K562 (cell line): Measurements from ENCODE around the gene PPP3CA. TPM values are rescaled to one million over a fixed set of nuclear protein-coding genes. Genes with fewer than 3 reads are reported as not detected.
"Not testable (repeated sequence)": the region's sequence is repeated elsewhere in the genome, so short reads cannot be mapped to it uniquely, and the experiment has no call there.

Experiments used
- ATAC-seq: fragments of 200-7000 bp; cut with Tn5 transposase; 3 replicates; pipeline ENCODE4 v1.9.1; 2020; ENCODE audit warnings: moderate library complexity
- BruUV-seq: library from RNA; stranded (reverse); fragments of 400-500 nt; replicated peaks from 2 replicates; lab custom pipeline; 2021; lab: Mats Ljungman, UMichigan
- CTCF ChIA-PET: fragments of 300-600 bp; formaldehyde crosslinking; extraction: SDS; loops from one replicate; lab custom pipeline; 2021; ENCODE audit warnings: low intra/inter-chr PET ratio; lab: Yijun Ruan, JAX
- POLR2A ChIA-PET: fragments of 300-600, 350-650 bp; sonication (Branson Sonifier 250); formaldehyde crosslinking; extraction: SDS; loops from one replicate; lab custom pipeline; 2021; ENCODE audit warnings: antibody characterized with exemption, inconsistent platforms; lab: Yijun Ruan, JAX
- DNase-seq, 4 experiments: peaks; one replicate each; pipeline versions ENCODE4 v3.0.0 to v3.0.0-alpha.2; 2011 to 2018; ENCODE audit warnings: low spot score in 3 of 4, mixed read lengths in 3 of 4; ENCODE audit errors: extremely low read depth in 1 of 4
- FAIRE-seq: peaks from 2 replicates; lab custom pipeline; 2011; peaks lifted over from hg19 to GRCh38; lab: Jason Lieb, UNC
- H2AFZ ChIP-seq: 2 replicates; pipeline ENCODE4 v1.6.0; 2011; ENCODE audit warnings: low read depth, low read length, control low read depth, inconsistent platforms
- H3K27ac ChIP-seq: fragments of 200-600 bp; 3 replicates; pipeline ENCODE4 v1.8.0; 2011; ENCODE audit warnings: low read depth, mild to moderate bottlenecking, control low read depth, inconsistent platforms, low read length, moderate library complexity, mixed read lengths; ENCODE audit errors: extremely low read depth
- H3K27me3 ChIP-seq, 2 experiments: fragments of 300-600 bp in 1 of 2; 2 replicates in 1 of 2; 3 replicates in 1 of 2; pipeline versions ENCODE4 v1.6.0 to v1.8.0; 2011; ENCODE audit warnings: inconsistent platforms in 2 of 2, low read length in 2 of 2, mild to moderate bottlenecking in 1 of 2, mixed read lengths in 1 of 2, moderate library complexity in 1 of 2; ENCODE audit not compliant: control insufficient read depth in 2 of 2, insufficient read depth in 2 of 2
- H3K36me3 ChIP-seq: fragments of 300-600 bp; 3 replicates; pipeline ENCODE4 v1.8.0; 2011; ENCODE audit warnings: mild to moderate bottlenecking, low read length, inconsistent platforms; ENCODE audit not compliant: control insufficient read depth, insufficient read depth
- H3K4me1 ChIP-seq, 2 experiments: fragments of 200-600 bp in 1 of 2; replicated peaks in 1 of 2; 2 replicates in 1 of 2; 3 replicates in 1 of 2; pipeline versions ENCODE4 v1.5.1 to v1.8.0; 2011; ENCODE audit warnings: inconsistent platforms in 2 of 2, low read length in 2 of 2, mild to moderate bottlenecking in 1 of 2, mixed read lengths in 1 of 2, moderate library complexity in 1 of 2; ENCODE audit not compliant: control insufficient read depth in 2 of 2, insufficient read depth in 2 of 2
- H3K4me2 ChIP-seq: 2 replicates; pipeline ENCODE4 v1.6.1; 2011; ENCODE audit warnings: low read length, control low read depth, inconsistent platforms, mixed read lengths; ENCODE audit not compliant: insufficient read depth
- H3K4me3 ChIP-seq: fragments of 200-600 bp; sonication (generic), shearing (Covaris generic); 2 replicates; pipeline ENCODE4 v1.5.1; 2016; ENCODE audit warnings: control low read depth, inconsistent platforms
- H3K79me2 ChIP-seq: fragments of 200-600 bp; 3 replicates; pipeline ENCODE4 v1.8.0; 2011; ENCODE audit warnings: low read length, inconsistent platforms; ENCODE audit not compliant: control insufficient read depth, insufficient read depth
- H3K9ac ChIP-seq, 2 experiments: 2 replicates each; pipeline versions ENCODE4 v1.6.0 to v1.6.1; 2011; ENCODE audit warnings: low read depth in 2 of 2, low read length in 2 of 2, control low read depth in 1 of 2, inconsistent platforms in 1 of 2, mild to moderate bottlenecking in 1 of 2, mixed read lengths in 1 of 2; ENCODE audit not compliant: insufficient read depth in 1 of 2
- H3K9me1 ChIP-seq: one replicate; pipeline ENCODE4 v1.6.0; 2011; ENCODE audit warnings: inconsistent platforms, mild to moderate bottlenecking, low read length, moderate library complexity; ENCODE audit not compliant: control insufficient read depth, insufficient read depth
- H3K9me3 ChIP-seq: replicated peaks from 2 replicates; pipeline ENCODE4 v1.5.1; 2011; ENCODE audit warnings: low read depth, low read length, inconsistent platforms; ENCODE audit not compliant: control insufficient read depth, insufficient read depth
- H4K20me1 ChIP-seq: replicated peaks from 2 replicates; pipeline ENCODE4 v1.6.1; 2011; ENCODE audit warnings: low read length, inconsistent platforms, mixed read lengths; ENCODE audit not compliant: control insufficient read depth, insufficient read depth
- CC2D1A ChIP-seq: fragments of 450-650 bp; IDR thresholded peaks from 2 replicates; pipeline ENCODE4 v1.6.1; 2017; ENCODE audit warnings: mild to moderate bottlenecking
- ILF3 ChIP-seq: fragments of 450-650 bp; IDR thresholded peaks from 2 replicates; pipeline ENCODE4 v1.6.1; 2018; ENCODE audit warnings: antibody characterized with exemption, mild to moderate bottlenecking, moderate library complexity, borderline replicate concordance
- LEF1 ChIP-seq: fragments of 450-650 bp; IDR thresholded peaks from 2 replicates; pipeline ENCODE4 v1.6.1; 2016; ENCODE audit warnings: mild to moderate bottlenecking
- MCM2 ChIP-seq: fragments of 450-650 bp; IDR thresholded peaks from 2 replicates; pipeline ENCODE4 v1.6.1; 2017; ENCODE audit warnings: low read depth, mild to moderate bottlenecking
- NFYB ChIP-seq: IDR thresholded peaks from 2 replicates; pipeline ENCODE4 v1.6.1; 2011; ENCODE audit warnings: mild to moderate bottlenecking, moderate library complexity; ENCODE audit not compliant: insufficient read length; ENCODE audit errors: extremely low read depth
- PTBP1 ChIP-seq: fragments of 200-400 bp; formaldehyde crosslinking; IDR thresholded peaks from 2 replicates; pipeline ENCODE4 v1.6.1; 2017; ENCODE audit warnings: low read depth, low read length
- RBM17 ChIP-seq: fragments of 200-400 bp; formaldehyde crosslinking; IDR thresholded peaks from 2 replicates; pipeline ENCODE4 v1.6.1; 2017; ENCODE audit warnings: low read depth, mild to moderate bottlenecking, low read length, borderline replicate concordance
- RHOXF2B ChIP-seq: fragments of 250-450 bp; sonication (Bioruptor Pico); conservative IDR thresholded peaks from 2 replicates; pipeline ENCODE4 v1.5.1; 2021
- TEAD2 ChIP-seq: fragments of 450-650 bp; IDR thresholded peaks from 2 replicates; pipeline ENCODE4 v1.6.1; 2016; ENCODE audit warnings: missing genetic modification characterization, control low read depth, missing compliant biosample characterization
- THRAP3 ChIP-seq: fragments of 450-650 bp; IDR thresholded peaks from 2 replicates; pipeline ENCODE4 v1.6.1; 2016; ENCODE audit warnings: mild to moderate bottlenecking, inconsistent platforms, borderline replicate concordance
- TRIM28 ChIP-seq: fragments of 450-650 bp; IDR thresholded peaks from 2 replicates; pipeline ENCODE4 v1.6.1; 2017
- ZKSCAN8 ChIP-seq: fragments of 200-800 bp; sonication (Bioruptor generic); IDR thresholded peaks from 2 replicates; pipeline ENCODE4 v1.6.1; 2016; ENCODE audit warnings: missing genetic modification characterization, missing compliant biosample characterization
- WGBS: fragments of 100-300 bp; shearing (Covaris generic); methylation state at CpG from one replicate; pipeline ENCODE4 v1.1.6; 2016; ENCODE audit warnings: low coverage, mixed read lengths; ENCODE audit not compliant: insufficient coverage; ENCODE audit errors: missing lambda C conversion rate; 5-methylcytosine and 5-hydroxymethylcytosine counted together
- in situ Hi-C: fragments of 300-500 bp; cut with MboI; formaldehyde crosslinking; loops from 4 replicates; pipeline ENCODE4 v1.15.0; 2018; ENCODE audit warnings: inconsistent platforms, mixed read lengths
- intact Hi-C: fragments of 100-400 bp; cut with micrococcal nuclease; formaldehyde crosslinking; loops from 2 replicates; pipeline ENCODE4 v1.14.2; 2022
- polyA plus RNA-seq, 8 experiments: library from polyadenylated mRNA; depleted of rRNA in 4 of 8; stranded (reverse) in 5 of 8; unstranded in 3 of 8; fragments of >200 nt; fragmentation: Nextera tagmentation in 2 of 8; fragmentation: Illumina TruSeq in 1 of 8; extraction: Ambion mirVana in 2 of 8; extraction: Trizol in 1 of 8; gene quantifications; 2 replicates each; pipeline versions ENCODE4 v1.2.1 to v1.2.3, GENCODE V29; 2011 to 2014; ENCODE audit warnings: inconsistent platforms in 1 of 8, missing spikeins in 1 of 8
- total RNA-seq, 7 experiments: library from RNA; depleted of rRNA in 6 of 7; stranded (reverse); fragments of >200 nt in 6 of 7; fragmentation: Illumina TruSeq in 2 of 7; extraction: Trizol in 2 of 7; gene quantifications; 2 replicates each; pipeline versions ENCODE4 v1.2.1 to v1.2.3, GENCODE V29; 2011 to 2021; ENCODE audit warnings: low replicate concordance in 1 of 7
- TF ChIP-seq, protein P1 (sequence below): fragments of 250-450 bp; sonication (Bioruptor Pico); IDR thresholded peaks from 2 replicates; pipeline ENCODE4 v1.8.0; 2022; ENCODE audit warnings: moderate library complexity, mild to moderate bottlenecking, inconsistent platforms
- TF ChIP-seq, protein P2 (sequence below), 2 experiments: fragments of 450-650 bp in 1 of 2; sonication (generic) in 1 of 2; formaldehyde crosslinking; conservative IDR thresholded peaks; 2 replicates each; pipeline versions ENCODE4 v1.4.0 to v1.8.1; 2020 to 2022; ENCODE audit warnings: mild to moderate bottlenecking in 1 of 2, missing genetic modification reagents in 1 of 2
- TF ChIP-seq, protein P3 (sequence below): fragments of 450-650 bp; IDR thresholded peaks from 2 replicates; pipeline ENCODE4 v1.6.1; 2016; ENCODE audit warnings: borderline replicate concordance

The PPP3CA gene
- total and polyA plus RNA-seq, 9 of the 15 experiments (the other 6 are each of a cell fraction or from before 2014, with no cell fraction given) = 0.94 to 3.2 (median 1.6) TPM

DNA sequence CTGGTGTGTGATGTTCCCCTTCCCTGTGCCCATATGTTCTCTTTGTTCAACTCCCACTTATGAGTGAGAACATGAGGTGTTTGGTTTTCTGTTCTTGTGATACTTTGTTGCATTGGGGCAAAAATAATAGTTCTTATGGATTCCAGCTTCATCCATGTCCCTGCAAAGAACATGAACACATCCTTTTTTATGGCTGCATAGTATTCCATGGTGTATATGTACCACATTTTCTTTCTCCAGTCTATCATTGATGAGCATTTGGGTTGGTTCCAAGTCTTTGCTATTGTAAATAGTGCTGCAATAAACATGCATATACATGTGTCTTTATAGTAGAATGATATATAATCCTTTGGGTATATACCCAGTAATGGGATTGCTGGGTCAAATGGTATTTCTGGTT is 254.7 kb downstream of the PPP3CA start:
- H3K27ac ChIP-seq, CTCF ChIA-PET, H3K36me3 ChIP-seq, H3K4me2 ChIP-seq, H3K9me1 ChIP-seq, ATAC-seq, POLR2A ChIA-PET, H4K20me1 ChIP-seq, BruUV-seq, H3K9me3 ChIP-seq, H3K4me1 ChIP-seq, H2AFZ ChIP-seq, H3K9ac ChIP-seq, DNase-seq, intact Hi-C loops, H3K27me3 ChIP-seq, H3K79me2 ChIP-seq, in situ Hi-C loops, FAIRE-seq, H3K4me3 ChIP-seq: not testable (repeated sequence)

DNA sequence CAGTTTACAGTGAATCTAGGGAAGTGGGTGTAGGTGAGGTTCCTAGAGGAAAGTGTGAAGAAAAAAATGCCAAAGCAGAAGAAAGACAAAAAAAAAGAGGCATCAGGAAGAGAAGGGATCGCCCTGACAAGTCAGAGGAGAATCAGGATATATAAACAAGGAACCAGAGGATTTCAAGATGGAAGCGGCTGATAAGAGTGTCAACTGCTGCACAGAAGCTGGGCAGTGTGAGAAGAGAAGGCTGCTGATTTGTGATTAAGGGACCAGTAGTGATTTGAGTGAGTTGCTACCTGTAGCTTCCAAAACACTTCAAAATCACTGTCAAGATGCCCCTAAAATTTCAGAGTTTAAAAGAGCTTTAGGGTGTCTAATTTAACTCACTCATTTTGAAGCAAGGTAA is 258.2 kb downstream of the PPP3CA start:
- H3K4me2 ChIP-seq = no peak overlapping the region
- H2AFZ ChIP-seq = no peak overlapping the region
- no peaks in the 10 kb centered on the region for H4K20me1 ChIP-seq
- DNase-seq (peak in 1 of 4 experiments; percentile 1), FAIRE-seq (no peak), ATAC-seq (no peak)
- WGBS = 0% methylated on average over 2 of the region's 2 CpGs
- intact Hi-C loops = no loop called here
- ChIA-PET POLR2A (no interaction called here), CTCF (no interaction called here)
- H3K27me3 ChIP-seq = no peaks in the 10 kb centered on the region
- in situ Hi-C loops = no loop called here
- no TSS peak for BruUV-seq
- no peaks in the 10 kb centered on the region for H3K4me1 ChIP-seq
- no peaks in the 10 kb centered on the region for H3K9me3 ChIP-seq
- H3K4me3 ChIP-seq = no peak overlapping the region
- no peak overlapping the region for H3K9ac ChIP-seq
- no peaks in the 10 kb centered on the region for H3K79me2 ChIP-seq
- no peak overlapping the region for H3K27ac ChIP-seq
- H3K36me3 ChIP-seq = no peaks in the 10 kb centered on the region
- no peaks in the 10 kb centered on the region for H3K9me1 ChIP-seq
- TF ChIP-seq TRIM28 = no peak
- TF ChIP-seq THRAP3 = no peak
- no peak for TF ChIP-seq TEAD2
- no peak for TF ChIP-seq LEF1
- TF ChIP-seq MCM2 = no peak
- no peak for TF ChIP-seq ILF3
- TF ChIP-seq, protein P1, sequence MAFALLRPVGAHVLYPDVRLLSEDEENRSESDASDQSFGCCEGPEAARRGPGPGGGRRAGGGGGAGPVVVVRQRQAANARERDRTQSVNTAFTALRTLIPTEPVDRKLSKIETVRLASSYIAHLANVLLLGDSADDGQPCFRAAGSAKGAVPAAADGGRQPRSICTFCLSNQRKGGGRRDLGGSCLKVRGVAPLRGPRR (CRISPR knock-in tag) = no peak
- TF ChIP-seq, protein P2, sequence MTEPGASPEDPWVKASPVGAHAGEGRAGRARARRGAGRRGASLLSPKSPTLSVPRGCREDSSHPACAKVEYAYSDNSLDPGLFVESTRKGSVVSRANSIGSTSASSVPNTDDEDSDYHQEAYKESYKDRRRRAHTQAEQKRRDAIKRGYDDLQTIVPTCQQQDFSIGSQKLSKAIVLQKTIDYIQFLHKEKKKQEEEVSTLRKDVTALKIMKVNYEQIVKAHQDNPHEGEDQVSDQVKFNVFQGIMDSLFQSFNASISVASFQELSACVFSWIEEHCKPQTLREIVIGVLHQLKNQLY (CRISPR knock-in tag; conservative IDR thresholded peaks at IDR 0.05) = no peak
- TF ChIP-seq NFYB = no peak
- no peak for TF ChIP-seq ZKSCAN8 (CRISPR knock-in tag)
- no peak for TF ChIP-seq RBM17
- no peak for TF ChIP-seq RHOXF2B (CRISPR knock-in tag)
- TF ChIP-seq CC2D1A = no peak
- TF ChIP-seq, protein P3, sequence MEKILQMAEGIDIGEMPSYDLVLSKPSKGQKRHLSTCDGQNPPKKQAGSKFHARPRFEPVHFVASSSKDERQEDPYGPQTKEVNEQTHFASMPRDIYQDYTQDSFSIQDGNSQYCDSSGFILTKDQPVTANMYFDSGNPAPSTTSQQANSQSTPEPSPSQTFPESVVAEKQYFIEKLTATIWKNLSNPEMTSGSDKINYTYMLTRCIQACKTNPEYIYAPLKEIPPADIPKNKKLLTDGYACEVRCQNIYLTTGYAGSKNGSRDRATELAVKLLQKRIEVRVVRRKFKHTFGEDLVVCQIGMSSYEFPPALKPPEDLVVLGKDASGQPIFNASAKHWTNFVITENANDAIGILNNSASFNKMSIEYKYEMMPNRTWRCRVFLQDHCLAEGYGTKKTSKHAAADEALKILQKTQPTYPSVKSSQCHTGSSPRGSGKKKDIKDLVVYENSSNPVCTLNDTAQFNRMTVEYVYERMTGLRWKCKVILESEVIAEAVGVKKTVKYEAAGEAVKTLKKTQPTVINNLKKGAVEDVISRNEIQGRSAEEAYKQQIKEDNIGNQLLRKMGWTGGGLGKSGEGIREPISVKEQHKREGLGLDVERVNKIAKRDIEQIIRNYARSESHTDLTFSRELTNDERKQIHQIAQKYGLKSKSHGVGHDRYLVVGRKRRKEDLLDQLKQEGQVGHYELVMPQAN = no peak
- no peak for TF ChIP-seq PTBP1
